Measurements from ENCODE around the gene FIBP.

FIBP gene

GRCh38 chr11:65834202-65834601, 54.1 kb downstream of the FIBP start:
- H3K27me3 ChIP-seq (ENCODE audit: control insufficient read depth, insufficient read depth, low read length), result peaks cover 26% of the 10 kb centered on the region
- no peaks in the 10 kb centered on the region for H3K9me3 ChIP-seq (replicated peaks; ENCODE audit: low read length)
- H3K9ac ChIP-seq (ENCODE audit: low read depth, low read length), result peak overlapping the region; percentile 51
- H3K4me2 ChIP-seq (ENCODE audit: low read length), result peak overlapping the region; percentile 90
- no peaks in the 10 kb centered on the region for H3K36me3 ChIP-seq (ENCODE audit: insufficient read depth, low read length)
- H3K4me1 ChIP-seq (ENCODE audit: control insufficient read depth, insufficient read depth, low read length), result peaks cover 14% of the 10 kb centered on the region
- peak overlapping the region; percentile 74 for H3K4me3 ChIP-seq (ENCODE audit: low read length)
